Stimulated activated memory B cell treated with anti-CD40 and anti-IgM and Interleukin-4, amounts not matched to agents 10 μg/mL and 1 μg/mL and 100 μg/mL, for 72 hours (primary cell): ENCODE results near the gene NQO2.

Source experiments
- ATAC-seq: fragments of 150-1000 bp; cut with Tn5 transposase; 2 replicates; pipeline ENCODE4 v1.10.0; 2021
- H3K27ac Mint-ChIP-seq: one replicate; pipeline ENCODE4 v1.8.0; 2022; ENCODE audit warnings: mild to moderate bottlenecking, mixed read lengths
- H3K27me3 Mint-ChIP-seq: one replicate; pipeline ENCODE4 v1.8.0; 2022; ENCODE audit warnings: mixed read lengths
- H3K36me3 Mint-ChIP-seq: one replicate; pipeline ENCODE4 v1.8.0; 2022; ENCODE audit warnings: mixed read lengths
- H3K4me1 Mint-ChIP-seq: one replicate; pipeline ENCODE4 v1.8.0; 2022; ENCODE audit warnings: mixed read lengths
- H3K4me3 Mint-ChIP-seq: one replicate; pipeline ENCODE4 v1.8.0; 2022; ENCODE audit warnings: mild to moderate bottlenecking, moderate library complexity, mixed read lengths
- H3K9me3 Mint-ChIP-seq: one replicate; pipeline ENCODE4 v1.8.0; 2022; ENCODE audit warnings: mixed read lengths

The NQO2 gene

GRCh38 chr6:2999618-3000557, at the start of gene NQO2:
Gene NQO2 (plus strand): TSS chr6:2999894. CDS start chr6:3006553, 6,659 bp downstream.
- no peaks in the 10 kb centered on the region for H3K27me3 Mint-ChIP-seq
- peaks cover 39% of the 10 kb centered on the region for H3K4me1 Mint-ChIP-seq
- H3K27ac Mint-ChIP-seq = peak within 1 kb of the TSS; percentile 82
- H3K36me3 Mint-ChIP-seq = peaks cover 13% of the 10 kb centered on the region
- ATAC-seq = peak; percentile 95
- H3K9me3 Mint-ChIP-seq = no peaks in the 10 kb centered on the region
- H3K4me3 Mint-ChIP-seq = peak within 1 kb of the TSS; percentile 90

DNA sequence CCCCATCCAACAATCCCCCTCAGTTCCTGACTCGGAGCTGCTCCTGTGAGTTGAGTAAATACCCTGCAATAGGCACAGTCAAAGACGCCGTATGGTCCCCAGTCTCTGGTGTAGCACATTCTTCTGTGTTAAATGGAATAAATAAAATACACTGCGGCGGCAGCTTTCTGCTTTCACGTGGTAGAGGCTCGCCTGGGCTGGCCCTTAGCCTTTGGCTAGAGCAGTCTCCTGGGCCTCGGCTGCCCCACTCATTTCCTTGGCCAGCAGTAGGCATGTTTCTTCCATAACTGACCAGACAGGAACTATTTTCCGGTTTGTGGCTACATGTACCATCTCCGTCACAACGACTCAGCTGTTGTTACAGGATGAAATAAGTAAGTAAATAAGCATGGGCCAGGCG, 49.0 kb upstream of the NQO2 start:
- H3K36me3 Mint-ChIP-seq = peaks cover 35% of the 10 kb centered on the region
- ATAC-seq = no peak
- no peak overlapping the region for H3K4me3 Mint-ChIP-seq
- no peak overlapping the region for H3K27ac Mint-ChIP-seq
- H3K4me1 Mint-ChIP-seq = peaks cover 37% of the 10 kb centered on the region
- no peaks in the 10 kb centered on the region for H3K9me3 Mint-ChIP-seq
- no peaks in the 10 kb centered on the region for H3K27me3 Mint-ChIP-seq

GRCh38 chr6:2951728-2952127, 48.0 kb upstream of the NQO2 start:
- no peaks in the 10 kb centered on the region for H3K9me3 Mint-ChIP-seq
- H3K4me3 Mint-ChIP-seq = peak overlapping the region; percentile 31
- peak overlapping the region; percentile 59 for H3K27ac Mint-ChIP-seq
- peaks cover 37% of the 10 kb centered on the region for H3K36me3 Mint-ChIP-seq
- H3K27me3 Mint-ChIP-seq = no peaks in the 10 kb centered on the region
- peaks cover 27% of the 10 kb centered on the region for H3K4me1 Mint-ChIP-seq
- no peak for ATAC-seq

DNA sequence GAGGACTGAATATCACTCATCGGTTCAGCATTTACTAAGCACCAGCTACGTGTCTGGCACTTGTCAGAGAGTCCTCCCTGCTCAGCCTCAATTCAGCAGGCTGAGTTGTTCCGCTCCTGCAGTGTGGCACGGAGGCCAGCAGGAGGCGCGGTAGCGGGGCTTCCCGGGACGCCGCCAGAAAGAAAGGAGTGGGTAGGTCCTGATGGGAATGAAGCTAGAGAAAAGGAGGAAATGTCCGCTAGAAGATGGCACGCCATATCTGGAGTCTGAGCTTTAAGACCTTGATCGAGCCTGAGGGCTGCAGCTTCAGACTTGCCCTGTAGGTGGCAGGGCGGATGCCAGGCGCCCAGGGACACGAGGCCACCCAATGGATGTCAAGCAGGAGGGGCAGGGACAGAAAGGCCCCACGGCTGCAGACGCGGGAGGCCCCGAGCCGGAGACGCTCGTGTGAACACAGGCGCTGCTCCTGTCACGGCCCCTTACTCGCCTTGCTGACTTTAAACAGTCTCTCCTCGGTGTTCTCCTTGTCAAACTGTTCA, 47.1 kb upstream of the NQO2 start:
- Mint-ChIP-seq H3K4me3 (peak overlapping the region; percentile 60), H3K27ac (peak overlapping the region; percentile 75), H3K4me1 (peaks cover 18% of the 10 kb centered on the region), H3K36me3 (peaks cover 28% of the 10 kb centered on the region), H3K9me3 (no peaks in the 10 kb centered on the region), H3K27me3 (no peaks in the 10 kb centered on the region)
- peak; percentile 93 for ATAC-seq

- Mint-ChIP-seq H3K4me1 (peaks cover 15% of the 10 kb centered on the region), H3K9me3 (no peaks in the 10 kb centered on the region), H3K4me3 (no peak overlapping the region), H3K27ac (peak overlapping the region; percentile 75), H3K27me3 (no peaks in the 10 kb centered on the region), H3K36me3 (peaks cover 24% of the 10 kb centered on the region)
- ATAC-seq = no peak
Measured at GRCh38 chr6:2953098-2953497, 46.6 kb upstream of the NQO2 start.

- Mint-ChIP-seq H3K4me1 (peaks cover 14% of the 10 kb centered on the region), H3K36me3 (peaks cover 12% of the 10 kb centered on the region), H3K27ac (no peak overlapping the region), H3K27me3 (no peaks in the 10 kb centered on the region), H3K4me3 (no peak overlapping the region), H3K9me3 (no peaks in the 10 kb centered on the region)
- ATAC-seq = no peak
Measured at GRCh38 chr6:2956930-2957685, 42.6 kb upstream of the NQO2 start.

GRCh38 chr6:2957696-2958330, 41.9 kb upstream of the NQO2 start:
- ATAC-seq = no peak
- Mint-ChIP-seq H3K36me3 (peaks cover 7% of the 10 kb centered on the region), H3K27me3 (no peaks in the 10 kb centered on the region), H3K4me3 (no peak overlapping the region), H3K27ac (no peak overlapping the region), H3K4me1 (peaks cover 10% of the 10 kb centered on the region), H3K9me3 (no peaks in the 10 kb centered on the region)

- no peak for ATAC-seq
- Mint-ChIP-seq H3K4me3 (no peak overlapping the region), H3K27me3 (no peaks in the 10 kb centered on the region), H3K27ac (no peak overlapping the region), H3K9me3 (no peaks in the 10 kb centered on the region), H3K36me3 (peaks cover 7% of the 10 kb centered on the region), H3K4me1 (peaks cover 7% of the 10 kb centered on the region)
Measured at GRCh38 chr6:2958331-2958711, 41.4 kb upstream of the NQO2 start.

GRCh38 chr6:2958776-2959175, 40.9 kb upstream of the NQO2 start:
- Mint-ChIP-seq H3K36me3 (peaks cover 7% of the 10 kb centered on the region), H3K27me3 (no peaks in the 10 kb centered on the region), H3K4me3 (no peak overlapping the region), H3K4me1 (peaks cover 10% of the 10 kb centered on the region), H3K9me3 (no peaks in the 10 kb centered on the region), H3K27ac (no peak overlapping the region)
- no peak for ATAC-seq

DNA sequence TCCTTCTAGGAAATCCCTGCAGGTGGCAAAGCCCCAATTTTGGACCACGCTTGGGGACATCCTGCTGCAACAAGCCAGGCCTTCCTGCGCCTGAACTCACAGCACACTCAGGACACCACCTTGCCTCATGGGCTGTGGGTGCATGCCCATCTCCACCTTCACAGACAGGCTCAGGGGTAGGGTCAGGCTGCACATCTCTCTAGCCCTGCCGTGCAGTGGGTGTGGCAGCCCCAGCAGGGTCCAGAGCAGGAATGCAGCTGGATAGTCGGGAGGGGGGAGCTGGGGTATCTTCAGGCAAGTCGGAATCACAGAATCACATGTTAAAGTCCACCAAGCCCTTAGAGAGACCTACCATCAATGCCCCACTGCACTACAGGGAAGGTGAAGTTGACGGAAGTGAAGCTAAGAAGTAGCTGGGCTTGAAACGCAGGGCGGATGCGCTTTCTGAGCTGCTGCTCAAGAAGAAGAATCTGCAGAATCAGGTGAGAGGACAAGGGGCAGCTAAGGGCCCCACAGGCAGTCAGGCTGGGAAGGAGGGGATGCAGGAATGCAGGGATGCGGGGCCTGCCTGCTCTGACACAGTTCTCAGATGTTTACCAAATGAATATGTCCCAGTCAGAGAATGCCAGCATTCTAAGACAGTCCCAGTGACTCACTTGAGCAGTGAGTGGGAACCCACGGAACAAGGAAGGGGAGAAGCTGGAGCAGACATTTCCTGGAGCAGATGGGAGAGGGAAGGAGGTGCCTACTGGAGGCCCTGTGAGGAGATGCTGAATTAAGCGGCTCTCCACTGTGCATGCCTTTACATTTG, 39.6 kb upstream of the NQO2 start:
- no peaks in the 10 kb centered on the region for H3K27me3 Mint-ChIP-seq
- no peak overlapping the region for H3K4me3 Mint-ChIP-seq
- no peaks in the 10 kb centered on the region for H3K9me3 Mint-ChIP-seq
- no peak for ATAC-seq
- H3K36me3 Mint-ChIP-seq = peaks cover 7% of the 10 kb centered on the region
- H3K4me1 Mint-ChIP-seq = peaks cover 13% of the 10 kb centered on the region
- H3K27ac Mint-ChIP-seq = no peak overlapping the region

DNA sequence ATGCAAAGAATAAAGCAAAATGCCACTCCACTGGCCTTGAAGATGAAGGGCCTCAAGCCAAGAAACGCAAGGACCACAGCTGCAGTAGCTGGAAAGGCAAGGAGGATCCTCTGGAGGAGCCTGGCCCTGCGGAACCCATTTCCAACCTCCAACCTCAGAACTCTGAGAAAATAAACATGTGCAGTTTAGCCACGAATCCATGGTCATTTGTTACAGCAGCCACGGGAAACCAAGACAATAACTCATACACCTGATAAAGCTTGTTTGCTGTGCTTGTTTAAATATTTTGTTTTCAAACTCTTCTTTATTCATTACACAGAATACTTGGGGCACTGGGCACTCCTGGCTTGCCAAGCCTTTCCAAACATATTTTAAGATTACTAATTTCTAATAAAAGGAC, 38.8 kb upstream of the NQO2 start:
- ATAC-seq = no peak
- Mint-ChIP-seq H3K9me3 (no peaks in the 10 kb centered on the region), H3K27me3 (no peaks in the 10 kb centered on the region), H3K27ac (no peak overlapping the region), H3K4me1 (peaks cover 13% of the 10 kb centered on the region), H3K36me3 (peaks cover 5% of the 10 kb centered on the region), H3K4me3 (no peak overlapping the region)

DNA sequence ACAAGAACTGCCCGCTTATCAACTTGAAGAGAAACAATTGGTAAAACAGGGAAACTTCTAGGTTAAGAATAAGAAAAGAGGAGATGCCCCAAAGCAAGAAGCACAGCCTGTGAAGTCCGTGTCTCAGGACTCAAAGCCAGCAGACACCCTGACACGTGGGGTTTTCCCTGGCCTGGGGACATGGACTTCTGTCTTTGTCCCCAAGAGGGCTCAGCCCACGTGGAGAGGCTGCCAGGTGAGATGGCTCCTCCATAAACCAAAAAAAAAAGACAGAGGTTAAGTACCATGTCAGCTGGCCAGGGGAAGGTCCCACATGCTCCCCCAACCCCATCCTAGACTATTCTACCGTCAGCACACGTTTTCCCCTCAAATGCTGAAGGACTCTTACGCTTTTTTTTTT, 38.2 kb upstream of the NQO2 start:
- Mint-ChIP-seq H3K27me3 (no peaks in the 10 kb centered on the region), H3K36me3 (no peaks in the 10 kb centered on the region), H3K4me3 (no peak overlapping the region), H3K9me3 (no peaks in the 10 kb centered on the region), H3K4me1 (peaks cover 18% of the 10 kb centered on the region), H3K27ac (no peak overlapping the region)
- ATAC-seq = no peak

DNA sequence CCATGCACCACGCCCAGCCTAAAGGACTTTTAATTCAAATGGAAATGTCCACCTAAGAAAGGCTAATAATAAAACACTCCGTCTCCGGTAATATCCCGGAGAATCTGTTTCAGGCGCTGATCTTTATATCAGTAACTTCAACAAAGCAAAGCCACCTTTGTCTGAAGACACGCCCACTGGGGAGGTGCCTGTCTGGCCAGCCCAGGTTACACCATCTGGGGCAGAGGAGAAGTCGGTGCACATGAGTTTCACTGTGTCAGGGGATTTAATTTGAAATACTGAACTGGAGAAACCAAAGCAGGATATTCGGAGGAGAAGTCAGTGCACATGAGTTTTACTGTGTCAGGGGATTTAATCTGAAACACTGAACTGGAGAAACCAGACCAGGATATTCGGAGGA, 37.7 kb upstream of the NQO2 start:
- no peak overlapping the region for H3K4me3 Mint-ChIP-seq
- peaks cover 20% of the 10 kb centered on the region for H3K4me1 Mint-ChIP-seq

GRCh38 chr6:2962636-2963035, 37.1 kb upstream of the NQO2 start:
- H3K36me3 Mint-ChIP-seq = no peaks in the 10 kb centered on the region

More for the DNA sequence above, 37.7 kb upstream of the NQO2 start:
- Mint-ChIP-seq H3K27me3 (no peaks in the 10 kb centered on the region), H3K36me3 (no peaks in the 10 kb centered on the region), H3K9me3 (no peaks in the 10 kb centered on the region), H3K27ac (no peak overlapping the region)
- no peak for ATAC-seq

More at GRCh38 chr6:2962636-2963035, 37.1 kb upstream of the NQO2 start:
- no peak for ATAC-seq
- Mint-ChIP-seq H3K27me3 (no peaks in the 10 kb centered on the region), H3K4me3 (no peak overlapping the region), H3K9me3 (no peaks in the 10 kb centered on the region), H3K27ac (no peak overlapping the region), H3K4me1 (peaks cover 26% of the 10 kb centered on the region)
